GM23338 (cell line): ENCODE measurements around the gene DDA1. TPM values are rescaled to one million over a fixed set of nuclear protein-coding genes. Genes with fewer than 3 reads are reported as not detected.
A peak's percentile ranks its signal among the peaks of the same experiment; 100 is the strongest.

Experiments
- ATAC-seq: fragments of 200-7000 bp; cut with Tn5 transposase; 3 replicates; pipeline ENCODE4 v1.9.1; 2020
- DNase-seq: peaks from one replicate; pipeline ENCODE4 v3.0.0-alpha.2; 2015; ENCODE audit warnings: low spot score
- H2AFZ ChIP-seq: fragments of 200-600 bp; sonication (generic); 2 replicates; pipeline ENCODE4 v1.8.0; 2016; ENCODE audit warnings: antibody characterized with exemption, mild to moderate bottlenecking, moderate library complexity
- H3F3A ChIP-seq: fragments of 200-600 bp; sonication (generic); replicated peaks from 2 replicates; pipeline ENCODE4 v1.8.0; 2017; ENCODE audit warnings: antibody characterized with exemption, mixed run types, low read depth
- H3K27ac ChIP-seq: fragments of 200-600 bp; sonication (generic); 2 replicates; pipeline ENCODE4 v1.6.1; 2016; ENCODE audit warnings: low read depth
- H3K27me3 ChIP-seq: fragments of 200-600 bp; sonication (generic); 2 replicates; pipeline ENCODE4 v1.8.0; 2016; ENCODE audit warnings: mild to moderate bottlenecking, mixed run types, moderate library complexity; ENCODE audit not compliant: insufficient read depth
- H3K36me3 ChIP-seq: fragments of 200-600 bp; sonication (generic); 2 replicates; pipeline ENCODE4 v1.8.0; 2016; ENCODE audit warnings: mild to moderate bottlenecking; ENCODE audit not compliant: insufficient read depth
- H3K4me1 ChIP-seq: fragments of 200-600 bp; sonication (generic); 2 replicates; pipeline ENCODE4 v1.8.0; 2016; ENCODE audit warnings: mild to moderate bottlenecking, moderate library complexity; ENCODE audit not compliant: insufficient read depth
- H3K4me2 ChIP-seq: fragments of 200-600 bp; sonication (generic); 2 replicates; pipeline ENCODE4 v1.7.1; 2017; ENCODE audit warnings: mixed run types
- H3K4me3 ChIP-seq: fragments of 200-600 bp; sonication (generic); 2 replicates; pipeline ENCODE4 v1.6.1; 2016; ENCODE audit warnings: mixed run types
- H3K79me2 ChIP-seq: fragments of 200-600 bp; sonication (generic); replicated peaks from 2 replicates; pipeline ENCODE4 v1.8.0; 2017; ENCODE audit warnings: mild to moderate bottlenecking; ENCODE audit not compliant: insufficient read depth
- H3K9me2 ChIP-seq: fragments of 200-600 bp; sonication (generic); 2 replicates; pipeline ENCODE4 v1.8.0; 2017; ENCODE audit not compliant: insufficient read depth
- H4K20me1 ChIP-seq: fragments of 200-600 bp; sonication (generic); replicated peaks from 2 replicates; pipeline ENCODE4 v1.8.0; 2017; ENCODE audit warnings: mild to moderate bottlenecking; ENCODE audit not compliant: insufficient read depth
- H3K27ac Mint-ChIP-seq: 2 replicates; pipeline ENCODE4 v1.8.0; 2020; ENCODE audit warnings: inconsistent platforms, mild to moderate bottlenecking, moderate library complexity, mixed read lengths
- H3K27me3 Mint-ChIP-seq: 3 replicates; pipeline ENCODE4 v1.8.0; 2022; ENCODE audit warnings: low read depth, mild to moderate bottlenecking, moderate library complexity, mixed read lengths, inconsistent platforms; ENCODE audit not compliant: insufficient read depth, poor library complexity
- H3K36me3 Mint-ChIP-seq: 3 replicates; pipeline ENCODE4 v1.8.0; 2021; ENCODE audit warnings: low read depth, mild to moderate bottlenecking, inconsistent platforms, moderate library complexity, mixed read lengths
- H3K4me1 Mint-ChIP-seq: 3 replicates; pipeline ENCODE4 v1.8.0; 2020; ENCODE audit warnings: mild to moderate bottlenecking, inconsistent platforms, mixed read lengths
- H3K4me3 Mint-ChIP-seq: 3 replicates; pipeline ENCODE4 v1.8.0; 2021; ENCODE audit warnings: moderate library complexity, mild to moderate bottlenecking, inconsistent platforms, mixed read lengths
- H3K9me3 Mint-ChIP-seq: 3 replicates; pipeline ENCODE4 v1.8.0; 2020; ENCODE audit warnings: moderate library complexity, mild to moderate bottlenecking, inconsistent platforms, mixed read lengths
- CREB1 ChIP-seq: fragments of 250-450 bp; sonication (Bioruptor Pico); IDR thresholded peaks from 2 replicates; pipeline ENCODE4 v1.5.0; 2020; ENCODE audit warnings: low read depth, mild to moderate bottlenecking, moderate library complexity
- CTCF ChIP-seq, 2 experiments: fragments of 200-600 bp in 1 of 2; sonication (generic) in 1 of 2; conservative IDR thresholded peaks; 2 replicates each; pipeline versions ENCODE4 v1.5.1 to v1.6.1; 2016 to 2017; ENCODE audit warnings: antibody characterized with exemption in 2 of 2, low read depth in 2 of 2, mild to moderate bottlenecking in 2 of 2, moderate library complexity in 1 of 2
- EZH2 ChIP-seq: fragments of 200-600 bp; sonication (generic); IDR thresholded peaks from one replicate; pipeline ENCODE4 v1.8.0; 2017; ENCODE audit warnings: antibody characterized with exemption, mild to moderate bottlenecking, low read depth; ENCODE audit not compliant: unreplicated experiment
- EZH2phosphoT487 ChIP-seq: fragments of 200-600 bp; sonication (generic); IDR thresholded peaks from one replicate; pipeline ENCODE4 v1.8.1; 2018; ENCODE audit warnings: antibody characterized with exemption; ENCODE audit not compliant: unreplicated experiment
- JUNB ChIP-seq: IDR thresholded peaks from one replicate; pipeline ENCODE4 v1.6.1; 2016; ENCODE audit warnings: antibody characterized with exemption; ENCODE audit not compliant: unreplicated experiment
- NANOG ChIP-seq: IDR thresholded peaks from 2 replicates; pipeline ENCODE4 v1.6.1; 2016; ENCODE audit warnings: antibody characterized with exemption, borderline replicate concordance
- POLR2AphosphoS5 ChIP-seq: IDR thresholded peaks from 2 replicates; pipeline ENCODE4 v1.6.1; 2016; ENCODE audit warnings: antibody characterized with exemption, low read depth
- REST ChIP-seq: IDR thresholded peaks from one replicate; pipeline ENCODE4 v1.6.1; 2018; ENCODE audit warnings: antibody characterized with exemption; ENCODE audit not compliant: unreplicated experiment
- STAT1 ChIP-seq: IDR thresholded peaks from one replicate; pipeline ENCODE4 v1.6.1; 2016; ENCODE audit warnings: antibody characterized with exemption; ENCODE audit not compliant: unreplicated experiment
- ZNF114 ChIP-seq: fragments of 250-450 bp; sonication (Bioruptor Pico); IDR thresholded peaks from 2 replicates; pipeline ENCODE4 v1.5.0; 2020; ENCODE audit warnings: mild to moderate bottlenecking, moderate library complexity
- ZNF331 ChIP-seq: fragments of 250-450 bp; sonication (Bioruptor Pico); IDR thresholded peaks from 2 replicates; pipeline ENCODE4 v1.5.0; 2020; ENCODE audit warnings: low read depth, mild to moderate bottlenecking, moderate library complexity
- ZNF462 ChIP-seq: fragments of 250-450 bp; sonication (Bioruptor Pico); IDR thresholded peaks from 2 replicates; pipeline ENCODE4 v1.5.0; 2020; ENCODE audit warnings: mild to moderate bottlenecking, moderate library complexity
- polyA plus RNA-seq: library from polyadenylated mRNA; unstranded; fragments of >200 nt; fragmentation: Nextera tagmentation; extraction: Ambion mirVana; gene quantifications from 2 replicates; pipeline ENCODE4 v1.2.1, GENCODE V29; 2016
- total RNA-seq: library from RNA; depleted of rRNA; stranded (reverse); fragments of >200 nt; shearing (Covaris generic); gene quantifications from 2 replicates; pipeline ENCODE4 v1.2.3, GENCODE V29; 2014

Gene DDA1
- total and polyA plus RNA-seq, 2 experiments from 2014 or later, result 34.6 to 107 TPM

GRCh38 chr19:17304386-17305215, 4.8 kb upstream of the DDA1 start:
- Mint-ChIP-seq H3K4me1 (peaks cover 36% of the 10 kb centered on the region), H3K27ac (no peak overlapping the region), H3K9me3 (no peaks in the 10 kb centered on the region; the same call in 1 of the 3 replicates), H3K4me3 (peak overlapping the region; percentile 95), H3K27me3 (peaks cover 30% of the 10 kb centered on the region), H3K36me3 (peaks cover 7% of the 10 kb centered on the region)
- H3K9me2 ChIP-seq, result no peaks in the 10 kb centered on the region
- H3K27me3 ChIP-seq, result no peaks in the 10 kb centered on the region
- no peak for TF ChIP-seq JUNB
- TF ChIP-seq EZH2phosphoT487, result no peak
- no peak for TF ChIP-seq POLR2AphosphoS5
- TF ChIP-seq ZNF114 (CRISPR knock-in tag), result no peak
- no peak for TF ChIP-seq CTCF (conservative IDR thresholded peaks at IDR 0.05; ENCODE audit: low read depth in 2 of 2)
- TF ChIP-seq NANOG, result no peak
- TF ChIP-seq ZNF331, result no peak
- no peak for TF ChIP-seq ZNF462 (CRISPR knock-in tag)
- TF ChIP-seq CREB1 (CRISPR knock-in tag), result no peak
- TF ChIP-seq REST, result no peak
- no peak for TF ChIP-seq STAT1
- no peak for TF ChIP-seq EZH2
- no peak overlapping the region for H2AFZ ChIP-seq
- peaks cover 37% of the 10 kb centered on the region for H3K4me1 ChIP-seq
- peak overlapping the region; percentile 84 for H3K27ac ChIP-seq
- peaks cover 3% of the 10 kb centered on the region; the same call in 1 of the 2 replicates for H4K20me1 ChIP-seq
- peak overlapping the region; percentile 38; the same call in 1 of the 2 replicates for H3K4me3 ChIP-seq
- H3F3A ChIP-seq, result peaks cover 37% of the 10 kb centered on the region
- peak overlapping the region; percentile 75 for H3K4me2 ChIP-seq
- H3K36me3 ChIP-seq, result no peaks in the 10 kb centered on the region
- ATAC-seq, result no peak
- DNase-seq, result no peak
- H3K79me2 ChIP-seq, result peaks cover 10% of the 10 kb centered on the region
